H9 (cell line): ENCODE data around the gene SARS1. TPM values are rescaled to one million over a fixed set of nuclear protein-coding genes. Genes with fewer than 3 reads are reported as not detected.

Source experiments
- DNase-seq: peaks from one replicate; pipeline ENCODE4 v3.0.0-alpha.2; 2017
- H2AFZ ChIP-seq: one replicate; pipeline ENCODE4 v1.6.1; 2013; ENCODE audit warnings: mild to moderate bottlenecking, low read length, control low read depth, moderate library complexity
- H2AK5ac ChIP-seq: 2 replicates; pipeline ENCODE4 v1.6.1; 2013; ENCODE audit warnings: low read length, control low read depth, mixed read lengths; ENCODE audit not compliant: insufficient read length
- H2BK120ac ChIP-seq: one replicate; pipeline ENCODE4 v1.6.1; 2013; ENCODE audit warnings: low read depth, mild to moderate bottlenecking, low read length, control low read depth, inconsistent platforms; ENCODE audit not compliant: poor library complexity, severe bottlenecking
- H2BK12ac ChIP-seq: 2 replicates; pipeline ENCODE4 v1.6.1; 2013; ENCODE audit warnings: low read length, control low read depth, mixed read lengths, low read depth; ENCODE audit not compliant: insufficient read length
- H2BK15ac ChIP-seq: 2 replicates; pipeline ENCODE4 v1.6.1; 2013; ENCODE audit warnings: low read depth, low read length, control low read depth
- H2BK20ac ChIP-seq: one replicate; pipeline ENCODE4 v1.6.1; 2013; ENCODE audit warnings: low read depth, mild to moderate bottlenecking, low read length, control low read depth, inconsistent platforms; ENCODE audit not compliant: poor library complexity, severe bottlenecking
- H2BK5ac ChIP-seq: 2 replicates; pipeline ENCODE4 v1.6.1; 2013; ENCODE audit warnings: low read length, control low read depth, mixed read lengths; ENCODE audit not compliant: insufficient read length
- H3K14ac ChIP-seq: 2 replicates; pipeline ENCODE4 v1.6.1; 2013; ENCODE audit warnings: low read length, control low read depth; ENCODE audit not compliant: insufficient read depth
- H3K18ac ChIP-seq: 2 replicates; pipeline ENCODE4 v1.6.1; 2013; ENCODE audit warnings: low read depth, mild to moderate bottlenecking, mixed read lengths, low read length, control low read depth; ENCODE audit not compliant: insufficient read length
- H3K23ac ChIP-seq: 2 replicates; pipeline ENCODE4 v1.6.1; 2013; ENCODE audit warnings: low read length, control low read depth, mixed read lengths, low read depth; ENCODE audit not compliant: insufficient read length
- H3K23me2 ChIP-seq: 2 replicates; pipeline ENCODE4 v1.6.1; 2013; ENCODE audit warnings: low read depth, mild to moderate bottlenecking, mixed read lengths, low read length, control low read depth; ENCODE audit not compliant: insufficient read length, poor library complexity, severe bottlenecking
- H3K27ac ChIP-seq: 2 replicates; pipeline ENCODE4 v1.5.1; 2013; ENCODE audit warnings: low read length, control low read depth, mixed read lengths, low read depth; ENCODE audit not compliant: insufficient read length
- H3K27me3 ChIP-seq: 2 replicates; pipeline ENCODE4 v1.6.1; 2013; ENCODE audit warnings: low read length, control low read depth, inconsistent platforms; ENCODE audit not compliant: insufficient read depth
- H3K4ac ChIP-seq: 2 replicates; pipeline ENCODE4 v1.6.1; 2013; ENCODE audit warnings: low read depth, mild to moderate bottlenecking, control low read depth, inconsistent platforms, low read length, moderate library complexity
- H3K4me1 ChIP-seq: 2 replicates; pipeline ENCODE4 v1.6.1; 2013; ENCODE audit warnings: low read length, control low read depth, inconsistent platforms; ENCODE audit not compliant: insufficient read depth
- H3K4me2 ChIP-seq: 2 replicates; pipeline ENCODE4 v1.6.1; 2013; ENCODE audit warnings: low read length, control low read depth, mixed read lengths; ENCODE audit not compliant: insufficient read length, insufficient read depth
- H3K56ac ChIP-seq: 2 replicates; pipeline ENCODE4 v1.6.1; 2013; ENCODE audit warnings: low read depth, mild to moderate bottlenecking, mixed read lengths, low read length, control low read depth; ENCODE audit not compliant: insufficient read length
- H3K79me1 ChIP-seq: 2 replicates; pipeline ENCODE4 v1.6.1; 2013; ENCODE audit warnings: low read depth, mild to moderate bottlenecking, moderate library complexity, low read length, control low read depth, inconsistent platforms; ENCODE audit not compliant: insufficient read depth, poor library complexity, severe bottlenecking
- H3K79me2 ChIP-seq: 2 replicates; pipeline ENCODE4 v1.6.1; 2013; ENCODE audit warnings: low read length, control low read depth, inconsistent platforms; ENCODE audit not compliant: insufficient read depth
- H3K9ac ChIP-seq: 2 replicates; pipeline ENCODE4 v1.6.1; 2013; ENCODE audit warnings: low read length, control low read depth, mixed read lengths; ENCODE audit not compliant: insufficient read length; ENCODE audit errors: extremely low read depth
- H3K9me3 ChIP-seq: one replicate; pipeline ENCODE4 v1.6.1; 2013; ENCODE audit warnings: low read depth, low read length, inconsistent platforms; ENCODE audit not compliant: control insufficient read depth
- H3T11ph ChIP-seq: one replicate; pipeline ENCODE4 v1.6.1; 2013; ENCODE audit warnings: mild to moderate bottlenecking, low read length, control low read depth, inconsistent platforms
- H4K20me1 ChIP-seq: one replicate; pipeline ENCODE4 v1.6.1; 2013; ENCODE audit not compliant: control insufficient read depth, insufficient read length, insufficient read depth
- H4K5ac ChIP-seq: 2 replicates; pipeline ENCODE4 v1.6.1; 2013; ENCODE audit warnings: low read depth, mild to moderate bottlenecking, mixed read lengths, low read length, control low read depth; ENCODE audit not compliant: insufficient read length
- H4K8ac ChIP-seq: replicated peaks from 2 replicates; pipeline ENCODE4 v1.6.1; 2013; ENCODE audit warnings: low read length, control low read depth, mixed read lengths, low read depth; ENCODE audit not compliant: insufficient read length
- H4K91ac ChIP-seq: 2 replicates; pipeline ENCODE4 v1.6.1; 2013; ENCODE audit warnings: low read depth, mild to moderate bottlenecking, moderate library complexity, mixed read lengths, low read length, control low read depth; ENCODE audit not compliant: insufficient read length
- H3K27ac Mint-ChIP-seq, 3 experiments: 2 replicates in 2 of 3; 3 replicates in 1 of 3; pipeline ENCODE4 v1.8.0; 2020 to 2021; ENCODE audit warnings: mixed read lengths in 3 of 3, mild to moderate bottlenecking in 1 of 3, moderate library complexity in 1 of 3
- H3K27me3 Mint-ChIP-seq: 2 replicates; pipeline ENCODE4 v1.8.0; 2021; ENCODE audit warnings: low read depth, mild to moderate bottlenecking, moderate library complexity, mixed read lengths
- H3K36me3 Mint-ChIP-seq, 3 experiments: 2 replicates in 2 of 3; 3 replicates in 1 of 3; pipeline ENCODE4 v1.8.0; 2020 to 2021; ENCODE audit warnings: low read depth in 3 of 3, mixed read lengths in 3 of 3; ENCODE audit not compliant: insufficient read depth in 1 of 3
- H3K4me1 Mint-ChIP-seq, 2 experiments: 2 replicates each; pipeline ENCODE4 v1.8.0; 2020; ENCODE audit warnings: mixed read lengths in 2 of 2
- H3K4me3 Mint-ChIP-seq, 2 experiments: 2 replicates in 1 of 2; 3 replicates in 1 of 2; pipeline ENCODE4 v1.8.0; 2020 to 2021; ENCODE audit warnings: mild to moderate bottlenecking in 2 of 2, mixed read lengths in 2 of 2, moderate library complexity in 1 of 2
- H3K9me3 Mint-ChIP-seq, 2 experiments: 2 replicates in 1 of 2; 3 replicates in 1 of 2; pipeline ENCODE4 v1.8.0; 2020; ENCODE audit warnings: mild to moderate bottlenecking in 2 of 2, mixed read lengths in 2 of 2, moderate library complexity in 1 of 2
- CTCF ChIP-seq: fragments of 200-600 bp; sonication (generic); conservative IDR thresholded peaks from 3 replicates; pipeline ENCODE4 v1.8.0; 2021; ENCODE audit warnings: antibody characterized with exemption, mild to moderate bottlenecking
- WGBS: extraction: QIAGEN DNeasy Blood & Tissue Kit; methylation state at CpG from one replicate; pipeline ENCODE4 v1.1.7; 2013; ENCODE audit warnings: missing lambda C conversion rate, low lambda C conversion rate, mixed read lengths; ENCODE audit not compliant: insufficient read length; ENCODE audit errors: extremely low coverage; 5-methylcytosine and 5-hydroxymethylcytosine counted together
- total RNA-seq: library from RNA; stranded (reverse); gene quantifications from 2 replicates; pipeline ENCODE4 v1.2.1, GENCODE V29; 2021

SARS1 gene
- total RNA-seq, 1 experiment from 2014 or later, result 139 TPM

GRCh38 chr1:109201123-109201703 is 12.5 kb upstream of the SARS1 start:
- H4K5ac ChIP-seq, result no peak overlapping the region
- Mint-ChIP-seq H3K27me3 (peaks cover 5% of the 10 kb centered on the region; the same call in 1 of the 2 replicates), H3K4me1 (peaks cover 12 to 19% of the 10 kb centered on the region in 2 experiments), H3K36me3 (no peaks in the 10 kb centered on the region; a peak in 1 of 7 replicates), H3K27ac (peak overlapping the region; percentile 71 to 94 (median 92); a peak in 5 of 7 replicates), H3K4me3 (no peak overlapping the region), H3K9me3 (no peaks in the 10 kb centered on the region)
- H3K56ac ChIP-seq, result no peak overlapping the region
- no peak overlapping the region for H3K4ac ChIP-seq
- peak; percentile 87 for TF ChIP-seq CTCF
- no peaks in the 10 kb centered on the region for H4K20me1 ChIP-seq
- H3K79me1 ChIP-seq, result no peaks in the 10 kb centered on the region
- no peak overlapping the region for H3T11ph ChIP-seq
- no peak overlapping the region for H2BK120ac ChIP-seq
- H4K8ac ChIP-seq, result no peak overlapping the region
- H3K27ac ChIP-seq, result no peak overlapping the region
- H3K9ac ChIP-seq, result no peak overlapping the region
- no peak overlapping the region for H2BK5ac ChIP-seq
- WGBS, result no CpG with 5 or more reads among the region's 2 CpGs
- no peaks in the 10 kb centered on the region for H3K23me2 ChIP-seq
- no peak overlapping the region for H3K18ac ChIP-seq
- H2AK5ac ChIP-seq, result no peak overlapping the region
- H2BK12ac ChIP-seq, result no peak overlapping the region
- no peak overlapping the region for H3K14ac ChIP-seq
- H3K79me2 ChIP-seq, result no peaks in the 10 kb centered on the region
- no peak overlapping the region for H2BK15ac ChIP-seq
- H3K23ac ChIP-seq, result no peak overlapping the region
- H4K91ac ChIP-seq, result no peak overlapping the region
- no peaks in the 10 kb centered on the region for H3K27me3 ChIP-seq
- H2BK20ac ChIP-seq, result no peak overlapping the region
- no peaks in the 10 kb centered on the region for H3K9me3 ChIP-seq
- H3K4me1 ChIP-seq, result no peaks in the 10 kb centered on the region
- H3K4me2 ChIP-seq, result no peak overlapping the region
- peak; percentile 76 for DNase-seq
- H2AFZ ChIP-seq, result no peak overlapping the region
